EH (cell line): ENCODE measurements around the gene KAZN.

ENCODE experiments used
- DNase-seq: peaks from one replicate; pipeline ENCODE4 v3.0.0-alpha.2; 2015; ENCODE audit warnings: low read depth

KAZN gene

GRCh38 chr1:14590411-14591180, 7.9 kb upstream of the KAZN start:
- no peak for DNase-seq

GRCh38 chr1:14591600-14591999, 6.9 kb upstream of the KAZN start:
- DNase-seq = no peak

GRCh38 chr1:14592004-14592631, 6.4 kb upstream of the KAZN start:
- DNase-seq = no peak

- DNase-seq = no peak
Observed at GRCh38 chr1:14593302-14593701, 5.2 kb upstream of the KAZN start.

GRCh38 chr1:14594045-14594444, 4.4 kb upstream of the KAZN start:
- DNase-seq = no peak

GRCh38 chr1:14596591-14596990, 1.9 kb upstream of the KAZN start:
- no peak for DNase-seq

- DNase-seq = no peak
Observed at GRCh38 chr1:14597343-14598006, 1.0 kb upstream of the KAZN start.

GRCh38 chr1:14598007-14598497, 433 bp upstream of the KAZN start:
- DNase-seq = no peak

- no peak for DNase-seq
Observed at GRCh38 chr1:14599183-14599791, 802 bp downstream of the KAZN start.

GRCh38 chr1:14599800-14600199, 1.3 kb downstream of the KAZN start:
- no peak for DNase-seq

GRCh38 chr1:14600405-14601112, 2.1 kb downstream of the KAZN start:
- no peak for DNase-seq

GRCh38 chr1:14602136-14602535, 3.7 kb downstream of the KAZN start:
- no peak for DNase-seq

- DNase-seq = no peak
Observed at GRCh38 chr1:14603645-14604044, 5.2 kb downstream of the KAZN start.

- DNase-seq = no peak
Observed at GRCh38 chr1:14604414-14604813, 5.9 kb downstream of the KAZN start.

GRCh38 chr1:14605945-14606344, 7.5 kb downstream of the KAZN start:
- no peak for DNase-seq

GRCh38 chr1:14606632-14607031, 8.1 kb downstream of the KAZN start:
- DNase-seq = no peak

GRCh38 chr1:14607295-14607694, 8.8 kb downstream of the KAZN start:
- no peak for DNase-seq

- no peak for DNase-seq
Observed at GRCh38 chr1:14608308-14608707, 9.8 kb downstream of the KAZN start.

GRCh38 chr1:14610761-14611160, 12.3 kb downstream of the KAZN start:
- DNase-seq = no peak

- no peak for DNase-seq
Observed at GRCh38 chr1:14611792-14612191, 13.3 kb downstream of the KAZN start.

- DNase-seq = no peak
Observed at GRCh38 chr1:14612256-14612655, 13.8 kb downstream of the KAZN start.

GRCh38 chr1:14613926-14614325, 15.4 kb downstream of the KAZN start:
- DNase-seq = no peak
